NCI-H2107 treated with DMSO at 0.1 percent for 48 hours (cell line): ENCODE results near the gene VSTM1.
"Not testable (repeated sequence)": the region's sequence is repeated elsewhere in the genome, so short reads cannot be mapped to it uniquely, and the experiment has no call there.

Experiments used
- DNase-seq: peaks from one replicate; lab custom pipeline; 2025; ENCODE audit not compliant: unreplicated experiment; lab: John Stamatoyannopoulos, UW

The VSTM1 gene

DNA sequence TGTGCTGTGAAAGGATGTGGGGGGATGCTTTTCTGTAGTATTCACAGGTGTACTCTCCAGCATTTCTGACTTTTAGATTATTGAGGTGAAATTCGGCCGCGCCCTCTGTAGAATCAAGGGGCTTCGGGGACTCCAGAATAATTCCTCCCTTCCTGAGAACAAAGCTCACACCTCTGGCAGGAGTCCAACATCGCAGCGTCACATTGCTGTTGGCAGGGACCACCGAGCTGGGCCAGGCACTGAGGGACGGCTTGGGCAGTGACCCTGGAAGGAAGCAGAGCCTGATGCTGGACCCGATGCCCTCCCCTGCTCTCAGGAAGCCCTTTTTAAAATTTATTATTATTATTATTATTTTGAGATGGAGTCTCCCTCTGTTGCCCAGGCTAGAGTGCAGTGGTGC lies 11.2 kb upstream of the VSTM1 start:
- no peak for DNase-seq

- no peak for DNase-seq
Observed at GRCh38 chr19:54073829-54074228, 10.1 kb upstream of the VSTM1 start.

DNA sequence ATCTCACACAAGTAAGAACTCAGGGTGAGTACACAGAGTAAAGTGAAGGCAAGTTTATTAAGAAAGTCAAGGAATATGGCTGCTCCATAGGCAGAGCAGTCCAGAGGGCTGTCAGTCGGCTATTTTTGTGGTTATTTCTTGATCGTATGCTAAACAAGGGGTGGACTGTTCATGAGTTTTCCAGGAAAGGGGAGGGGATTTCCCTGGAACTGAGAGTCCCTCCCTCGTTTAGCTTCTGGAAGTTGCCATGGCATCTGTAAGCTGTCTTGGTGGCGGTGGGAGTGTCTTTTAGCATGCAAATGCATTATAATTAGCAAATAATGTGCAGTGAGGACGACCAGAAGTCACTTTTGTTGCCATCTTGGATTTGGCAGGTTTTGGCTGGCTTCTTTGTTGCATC lies 5.8 kb upstream of the VSTM1 start:
- no peak for DNase-seq

DNA sequence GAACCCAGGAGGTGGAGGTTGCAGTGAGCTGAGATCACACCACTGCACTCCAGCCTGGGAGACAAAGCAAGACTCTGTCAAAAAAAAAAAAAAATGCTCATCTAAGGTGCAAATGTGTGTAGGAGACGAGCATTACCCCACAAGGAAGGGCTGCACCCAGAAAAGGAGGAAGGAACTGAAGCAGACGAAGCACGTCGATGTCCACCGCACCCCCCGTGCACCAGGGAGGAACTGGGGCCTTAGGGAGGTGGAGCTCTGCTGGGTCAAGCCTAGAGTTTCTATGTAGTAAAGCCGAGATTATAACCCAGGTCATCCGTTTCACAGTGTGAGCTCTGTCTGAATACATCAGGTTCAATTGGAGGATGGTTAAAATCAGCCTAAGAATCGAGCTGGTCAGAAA lies 1.1 kb downstream of the VSTM1 start:
- no peak for DNase-seq

- DNase-seq: no peak
Observed at GRCh38 chr19:54047616-54048015, 16.1 kb downstream of the VSTM1 start.

GRCh38 chr19:54045771-54046170 lies 17.9 kb downstream of the VSTM1 start:
- no peak for DNase-seq

GRCh38 chr19:54042989-54043388 lies 20.7 kb downstream of the VSTM1 start:
- no peak for DNase-seq

DNA sequence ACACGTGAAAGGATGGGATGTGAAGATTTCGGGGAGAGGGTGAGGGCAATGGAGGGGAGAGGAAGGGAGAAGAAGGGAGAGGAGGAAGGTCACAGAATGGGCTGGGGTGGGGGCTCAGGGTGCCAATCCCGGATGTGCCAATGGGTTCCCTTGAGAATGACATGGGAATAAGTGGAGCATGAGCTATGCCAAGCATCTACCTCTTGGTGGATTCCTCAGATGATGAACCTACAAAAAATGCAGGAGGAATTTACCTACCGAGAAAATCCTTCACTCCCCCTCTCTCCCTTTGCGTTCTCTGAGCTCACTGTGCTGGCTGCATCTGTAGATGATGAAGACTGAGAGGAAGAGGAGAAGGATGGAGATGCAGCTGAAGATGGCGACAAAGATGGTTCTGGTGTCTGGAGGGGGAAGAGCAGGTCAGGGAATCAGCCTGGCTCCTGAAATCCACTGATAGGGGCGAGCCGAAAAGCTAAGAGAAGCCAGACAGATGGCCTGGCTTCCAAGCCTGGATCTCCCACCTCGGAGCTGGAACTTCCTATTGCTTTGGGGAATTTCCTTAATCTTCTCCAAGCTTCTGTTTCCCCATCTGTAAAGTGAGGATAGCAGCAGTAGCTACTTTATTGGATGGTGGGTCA lies 21.6 kb downstream of the VSTM1 start:
- no peak for DNase-seq

DNA sequence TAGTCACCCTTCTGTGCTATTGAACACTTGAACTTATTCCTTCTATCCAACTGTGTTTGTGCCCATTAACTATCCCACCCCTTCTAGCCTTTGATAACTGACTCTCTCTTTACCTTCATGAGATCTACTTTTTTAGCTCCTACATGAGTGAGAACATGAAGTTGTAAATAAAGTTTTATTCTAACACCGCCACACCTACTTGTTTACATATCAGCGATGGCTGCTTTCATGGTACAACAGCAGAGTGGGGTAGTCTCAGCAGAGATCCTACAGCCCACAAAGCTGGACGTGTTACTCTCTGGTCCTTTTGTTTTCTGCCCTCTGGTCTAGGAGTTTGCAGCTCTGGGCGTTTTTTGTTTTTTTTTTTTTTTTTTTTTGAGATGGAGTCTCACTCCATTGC lies 23.7 kb downstream of the VSTM1 start:
- DNase-seq: no peak

- DNase-seq: not testable (repeated sequence)
Observed at GRCh38 chr19:54036542-54036941, 27.2 kb downstream of the VSTM1 start.

DNA sequence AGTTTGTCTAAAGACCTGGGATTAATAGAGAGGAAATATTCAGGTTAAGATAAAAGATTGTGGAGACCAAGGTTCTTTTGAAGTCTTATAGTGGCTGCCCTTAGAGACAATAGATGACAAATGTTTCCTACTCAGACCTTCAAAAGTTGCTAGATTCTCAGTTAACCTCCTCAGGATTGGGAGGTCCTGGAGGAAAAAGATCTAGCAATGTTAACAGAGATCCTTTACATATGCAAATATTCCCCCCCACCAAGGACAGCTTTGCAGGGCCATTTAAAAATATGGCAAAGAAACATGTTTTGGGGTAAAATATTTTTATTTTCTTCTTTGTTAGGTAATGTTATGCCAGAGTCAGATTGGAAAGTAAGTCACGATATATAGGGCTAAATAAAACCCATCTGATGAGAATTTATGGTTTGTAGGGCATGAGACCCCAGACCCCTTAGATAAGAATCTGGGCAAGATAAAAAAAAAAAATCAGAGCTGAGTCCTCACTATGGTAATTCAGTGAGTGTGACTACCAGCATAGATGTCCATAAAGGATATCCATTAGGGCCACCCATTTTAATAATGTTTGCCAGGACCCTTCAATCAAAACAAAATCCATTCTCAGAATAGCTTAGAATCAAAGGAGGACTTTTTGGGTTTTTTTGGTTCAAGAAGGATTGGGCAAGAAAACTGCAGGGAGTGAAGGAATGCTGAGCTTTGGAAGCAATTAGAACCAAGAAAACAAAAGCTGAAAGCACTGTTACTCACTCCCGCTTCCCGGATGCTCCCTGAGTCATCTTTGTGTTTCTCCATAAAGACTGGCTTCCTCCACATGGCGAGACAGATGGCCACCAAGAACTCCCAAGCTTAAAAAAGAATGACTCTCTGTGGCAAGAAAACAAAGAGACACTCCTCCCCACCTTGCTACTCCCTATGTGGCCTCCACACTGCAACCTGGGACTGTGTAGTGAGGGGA lies 28.2 kb downstream of the VSTM1 start:
- DNase-seq: no peak

GRCh38 chr19:54030895-54031586 lies 32.7 kb downstream of the VSTM1 start:
- DNase-seq: no peak

DNA sequence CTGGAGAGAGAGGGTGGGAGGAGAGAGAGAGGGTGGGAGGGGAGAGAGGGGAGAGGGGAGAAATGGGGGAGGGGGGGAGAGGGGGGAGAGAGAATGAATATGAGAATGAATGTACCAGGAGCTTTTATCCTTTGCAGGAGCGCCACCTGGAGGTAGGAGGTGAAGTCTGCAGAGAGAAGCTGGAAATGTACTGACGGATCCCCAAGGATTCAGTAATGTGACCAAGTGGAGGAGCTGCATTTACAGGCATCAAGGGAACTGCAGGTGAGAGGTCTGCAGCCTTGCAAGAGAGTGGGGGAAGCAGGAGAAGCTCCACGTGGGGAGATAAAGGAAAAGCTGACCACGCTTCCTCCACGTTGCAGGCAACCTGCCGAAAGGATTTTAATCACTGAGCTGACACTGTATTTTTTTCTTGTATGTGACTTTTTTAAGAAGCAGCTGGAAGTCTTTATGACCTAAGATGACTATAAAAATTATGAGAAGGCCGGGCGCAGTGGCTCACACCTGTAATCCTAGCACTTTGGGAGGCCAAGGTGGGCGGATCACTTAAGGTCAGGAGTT lies 33.7 kb downstream of the VSTM1 start:
- peak; percentile 23 for DNase-seq

GRCh38 chr19:54029301-54029700 lies 34.4 kb downstream of the VSTM1 start:
- no peak for DNase-seq

- no peak for DNase-seq
Observed at GRCh38 chr19:54026656-54027055, 37.0 kb downstream of the VSTM1 start.

GRCh38 chr19:54024660-54025059 lies 39.0 kb downstream of the VSTM1 start:
- DNase-seq: no peak

- DNase-seq: no peak
Observed at GRCh38 chr19:54023191-54023590, 40.5 kb downstream of the VSTM1 start.

DNA sequence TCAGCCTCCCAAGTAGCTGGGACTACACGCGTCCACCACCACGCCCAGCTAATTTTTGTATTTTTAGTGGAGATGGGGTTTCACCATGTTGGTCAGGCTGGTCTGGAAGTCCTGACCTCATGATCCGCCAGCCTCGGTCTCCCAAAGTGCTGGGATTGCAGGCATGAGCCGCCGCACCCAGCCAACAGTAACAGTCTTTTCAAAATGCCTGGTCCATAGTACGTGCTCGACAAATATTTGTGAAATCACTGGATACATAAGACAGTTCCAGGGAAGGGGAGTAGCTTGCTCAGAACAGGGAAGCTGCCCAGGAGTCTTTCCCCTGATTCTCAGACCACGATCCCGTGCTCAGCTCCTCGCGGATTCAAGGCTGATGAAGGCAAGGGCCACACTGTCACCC lies 41.8 kb downstream of the VSTM1 start:
- no peak for DNase-seq

GRCh38 chr19:54021363-54021762 lies 42.3 kb downstream of the VSTM1 start:
- no peak for DNase-seq

GRCh38 chr19:54017261-54017660 lies 46.4 kb downstream of the VSTM1 start:
- no peak for DNase-seq

DNA sequence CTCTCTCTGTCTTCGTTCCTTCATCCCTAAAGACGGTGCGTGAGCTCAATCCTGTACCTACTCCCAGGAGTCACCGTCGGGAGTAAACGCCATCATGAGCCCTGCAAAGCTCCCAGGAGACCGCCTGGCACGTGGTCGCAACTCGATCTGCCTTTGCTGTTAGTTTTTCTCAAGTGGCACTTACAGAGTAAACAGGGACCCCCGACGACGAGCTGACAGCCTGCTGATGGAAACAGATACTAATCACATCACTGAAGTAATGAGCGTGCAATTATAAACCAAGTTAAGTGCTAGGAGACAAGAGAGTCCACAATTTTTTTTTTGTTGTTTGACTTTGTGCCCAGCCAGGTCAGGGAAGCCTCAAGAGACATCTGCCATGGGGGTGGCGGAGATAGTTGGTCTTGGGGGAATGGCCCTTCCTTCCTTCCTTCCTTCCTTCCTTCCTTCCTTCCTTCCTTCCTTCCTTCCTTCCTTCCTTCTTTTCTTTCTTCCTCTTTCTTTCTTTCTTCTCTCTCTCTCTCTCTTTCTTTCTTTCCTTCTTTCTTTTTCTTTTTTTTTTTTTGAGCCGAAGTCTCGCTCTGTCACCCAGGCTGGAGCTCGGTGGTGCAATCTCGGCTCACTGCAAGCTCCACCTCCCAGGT lies 48.7 kb downstream of the VSTM1 start:
- no peak for DNase-seq
